ENCODE results near the gene MYCBP2.
"Not testable (repeated sequence)": the region's sequence is repeated elsewhere in the genome, so short reads cannot be mapped to it uniquely, and the experiment has no call there.

The MYCBP2 gene

DNA sequence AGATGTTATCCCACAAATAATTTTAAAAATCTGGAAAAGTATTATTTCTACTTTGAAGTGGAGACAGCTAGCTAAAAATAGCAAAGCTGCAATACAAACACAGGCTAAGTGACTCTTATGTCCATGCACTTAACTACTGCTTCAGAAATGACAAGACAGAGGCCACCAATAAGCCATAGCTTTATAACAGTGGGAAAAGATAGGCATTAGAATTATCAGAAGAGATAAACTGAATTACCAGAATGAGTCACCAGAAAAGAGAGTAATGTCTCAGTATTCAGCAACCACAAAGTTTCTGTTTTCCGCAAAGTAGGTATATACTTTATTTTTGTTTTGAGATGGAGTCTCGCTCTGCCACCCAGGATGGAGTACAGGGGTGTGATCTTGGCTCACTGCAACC, 317.9 kb downstream of the MYCBP2 start:
- Histone ChIP-seq H3K79me2 (ENCODE audit: insufficient read depth, low read length) (peaks cover 6% of the 10 kb centered on the region), H4K20me1 (ENCODE audit: low read depth, low read length) (no peaks in the 10 kb centered on the region), H3K9me2 (replicated peaks; ENCODE audit: insufficient read depth, low read length) (no peaks in the 10 kb centered on the region), H3K9ac (ENCODE audit: low read length) (no peak overlapping the region), H3K4me3 (ENCODE audit: insufficient read depth, low read length, poor library complexity, severe bottlenecking) (no peak overlapping the region), H3K27me3 (ENCODE audit: low read length) (no peaks in the 10 kb centered on the region), H3K27ac (ENCODE audit: low read depth, low read length) (no peak overlapping the region), H3K36me3 (ENCODE audit: low read length) (peaks cover 50% of the 10 kb centered on the region), H3F3A (ENCODE audit: insufficient read depth) (peaks cover 10% of the 10 kb centered on the region), H2AFZ (ENCODE audit: low read depth, low read length, severe bottlenecking) (no peak overlapping the region), H3K4me2 (ENCODE audit: low read depth, low read length, poor library complexity, severe bottlenecking) (no peak overlapping the region), H3K9me3 (ENCODE audit: insufficient read depth, low read length) (no peaks in the 10 kb centered on the region)
- no peak for TF ChIP-seq CTCF (IDR thresholded peaks at IDR 0.05; ENCODE audit: insufficient read depth, low read length, poor library complexity, severe bottlenecking)
- no peak for TF ChIP-seq EZH2phosphoT487 (conservative IDR thresholded peaks at IDR 0.05; ENCODE audit: low read length)

DNA sequence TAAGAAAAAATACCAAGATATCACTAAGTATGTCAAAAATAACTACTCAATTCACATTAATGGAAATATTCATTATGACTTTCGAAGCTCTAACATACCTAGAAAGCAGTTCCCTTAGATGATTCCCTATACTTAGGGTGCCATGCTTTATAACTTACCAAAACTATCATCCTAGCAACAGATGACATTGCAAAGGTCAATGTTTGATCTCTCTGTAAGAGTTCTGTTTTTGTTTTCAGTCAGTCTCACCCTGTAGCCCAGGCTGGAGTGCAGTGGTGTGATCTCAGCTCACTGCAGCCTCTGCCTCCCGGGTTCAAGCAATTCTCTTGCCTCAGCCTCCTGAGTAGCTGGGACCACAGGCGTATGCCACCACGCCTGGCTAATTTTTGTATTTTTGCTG, 318.6 kb downstream of the MYCBP2 start:
- H4K20me1 ChIP-seq (ENCODE audit: low read depth, low read length); H3K4me3 ChIP-seq (ENCODE audit: insufficient read depth, low read length, poor library complexity, severe bottlenecking); H3K27ac ChIP-seq (ENCODE audit: low read depth, low read length); H2AFZ ChIP-seq (ENCODE audit: low read depth, low read length, severe bottlenecking); H3K4me2 ChIP-seq (ENCODE audit: low read depth, low read length, poor library complexity, severe bottlenecking); H3K9me2 ChIP-seq (replicated peaks; ENCODE audit: insufficient read depth, low read length); H3K9me3 ChIP-seq (ENCODE audit: insufficient read depth, low read length); H3K79me2 ChIP-seq (ENCODE audit: insufficient read depth, low read length); H3K9ac ChIP-seq (ENCODE audit: low read length); H3K27me3 ChIP-seq (ENCODE audit: low read length): not testable (repeated sequence)
- peaks cover 44% of the 10 kb centered on the region for H3K36me3 ChIP-seq (ENCODE audit: low read length)
- H3F3A ChIP-seq (ENCODE audit: insufficient read depth): peaks cover 10% of the 10 kb centered on the region

- Histone ChIP-seq H3K9me3 (ENCODE audit: insufficient read depth, low read length) (no peaks in the 10 kb centered on the region), H3K27me3 (ENCODE audit: low read length) (no peaks in the 10 kb centered on the region), H4K20me1 (ENCODE audit: low read depth, low read length) (no peaks in the 10 kb centered on the region), H3K9ac (ENCODE audit: low read length) (no peak overlapping the region), H3F3A (ENCODE audit: insufficient read depth) (peaks cover 19% of the 10 kb centered on the region), H3K27ac (ENCODE audit: low read depth, low read length) (no peak overlapping the region), H3K9me2 (replicated peaks; ENCODE audit: insufficient read depth, low read length) (no peaks in the 10 kb centered on the region), H3K4me2 (ENCODE audit: low read depth, low read length, poor library complexity, severe bottlenecking) (no peak overlapping the region), H3K4me3 (ENCODE audit: insufficient read depth, low read length, poor library complexity, severe bottlenecking) (no peak overlapping the region), H3K36me3 (ENCODE audit: low read length) (peaks cover 31% of the 10 kb centered on the region), H2AFZ (ENCODE audit: low read depth, low read length, severe bottlenecking) (no peak overlapping the region), H3K79me2 (ENCODE audit: insufficient read depth, low read length) (no peaks in the 10 kb centered on the region; the same call in 1 of the 2 replicates)
- TF ChIP-seq CTCF (IDR thresholded peaks at IDR 0.05; ENCODE audit: insufficient read depth, low read length, poor library complexity, severe bottlenecking): peak; percentile 39
- TF ChIP-seq EZH2phosphoT487 (conservative IDR thresholded peaks at IDR 0.05; ENCODE audit: low read length): no peak
Observed at GRCh38 chr13:77002590-77003190, 324.2 kb downstream of the MYCBP2 start.

DNA sequence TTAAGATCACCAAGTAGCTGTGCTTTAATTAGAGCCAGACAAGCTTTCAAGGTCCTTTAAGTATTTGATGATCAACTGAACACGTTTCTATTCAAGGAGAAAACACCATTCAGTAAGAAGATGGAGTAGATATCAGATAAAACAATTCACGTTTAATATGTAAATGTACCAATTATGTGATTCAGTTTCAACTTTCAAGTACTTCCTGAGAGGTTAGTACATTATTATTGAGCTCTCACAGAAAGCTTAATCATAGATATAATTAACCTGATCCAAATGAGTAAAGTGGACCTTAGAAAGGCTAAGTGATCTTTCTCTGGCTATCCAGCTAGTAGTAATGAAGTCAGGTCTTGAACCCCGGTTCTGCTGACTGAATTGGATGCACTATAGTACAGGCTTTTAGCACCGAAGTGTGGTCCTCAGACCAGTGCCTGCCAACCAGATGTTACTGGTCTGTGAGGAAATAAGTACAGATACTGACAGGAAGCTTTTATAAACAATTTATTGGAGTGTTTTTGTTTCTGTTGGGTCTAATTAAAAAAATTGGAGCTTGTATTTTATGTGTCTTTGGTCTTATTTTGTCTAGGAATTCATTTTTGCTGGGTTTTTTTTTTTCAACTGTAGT, 324.8 kb downstream of the MYCBP2 start:
- H2AFZ ChIP-seq (ENCODE audit: low read depth, low read length, severe bottlenecking): no peak overlapping the region
- no peak overlapping the region for H3K27ac ChIP-seq (ENCODE audit: low read depth, low read length)
- no peaks in the 10 kb centered on the region for H3K9me2 ChIP-seq (replicated peaks; ENCODE audit: insufficient read depth, low read length)
- H3K9me3 ChIP-seq (ENCODE audit: insufficient read depth, low read length): no peaks in the 10 kb centered on the region
- peaks cover 19% of the 10 kb centered on the region for H3F3A ChIP-seq (ENCODE audit: insufficient read depth)
- H3K27me3 ChIP-seq (ENCODE audit: low read length): no peaks in the 10 kb centered on the region
- no peak overlapping the region for H3K9ac ChIP-seq (ENCODE audit: low read length)
- no peak overlapping the region for H3K4me3 ChIP-seq (ENCODE audit: insufficient read depth, low read length, poor library complexity, severe bottlenecking)
- TF ChIP-seq EZH2phosphoT487 (conservative IDR thresholded peaks at IDR 0.05; ENCODE audit: low read length) (no peak), CTCF (IDR thresholded peaks at IDR 0.05; ENCODE audit: insufficient read depth, low read length, poor library complexity, severe bottlenecking) (no peak)
- no peaks in the 10 kb centered on the region; the same call in 1 of the 2 replicates for H3K79me2 ChIP-seq (ENCODE audit: insufficient read depth, low read length)
- H4K20me1 ChIP-seq (ENCODE audit: low read depth, low read length): no peaks in the 10 kb centered on the region
- H3K36me3 ChIP-seq (ENCODE audit: low read length): peaks cover 25% of the 10 kb centered on the region
- no peak overlapping the region for H3K4me2 ChIP-seq (ENCODE audit: low read depth, low read length, poor library complexity, severe bottlenecking)
